ENCODE data around the gene SCAPER.

DNA sequence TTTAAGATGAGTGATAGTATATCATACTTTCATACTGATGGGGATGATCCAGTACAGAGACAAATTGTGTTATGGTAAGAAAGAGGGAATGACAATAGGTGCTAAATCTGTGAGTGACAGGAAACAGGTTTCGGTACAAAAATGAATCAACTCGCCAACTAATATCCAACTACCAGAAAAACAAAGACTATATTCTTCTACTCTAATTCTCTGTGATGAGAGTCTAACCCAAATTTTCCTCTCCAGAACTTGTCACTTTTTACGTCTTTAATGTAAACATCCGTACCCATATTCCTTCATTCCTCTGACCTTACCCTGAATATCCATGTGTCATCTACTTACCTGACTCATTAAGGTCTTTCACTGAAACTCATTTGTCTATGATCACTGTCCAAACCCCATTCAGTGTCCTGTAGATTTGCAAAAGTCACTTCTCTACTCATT lies 39.6 kb downstream of the SCAPER start:
- TF ChIP-seq, protein P1, sequence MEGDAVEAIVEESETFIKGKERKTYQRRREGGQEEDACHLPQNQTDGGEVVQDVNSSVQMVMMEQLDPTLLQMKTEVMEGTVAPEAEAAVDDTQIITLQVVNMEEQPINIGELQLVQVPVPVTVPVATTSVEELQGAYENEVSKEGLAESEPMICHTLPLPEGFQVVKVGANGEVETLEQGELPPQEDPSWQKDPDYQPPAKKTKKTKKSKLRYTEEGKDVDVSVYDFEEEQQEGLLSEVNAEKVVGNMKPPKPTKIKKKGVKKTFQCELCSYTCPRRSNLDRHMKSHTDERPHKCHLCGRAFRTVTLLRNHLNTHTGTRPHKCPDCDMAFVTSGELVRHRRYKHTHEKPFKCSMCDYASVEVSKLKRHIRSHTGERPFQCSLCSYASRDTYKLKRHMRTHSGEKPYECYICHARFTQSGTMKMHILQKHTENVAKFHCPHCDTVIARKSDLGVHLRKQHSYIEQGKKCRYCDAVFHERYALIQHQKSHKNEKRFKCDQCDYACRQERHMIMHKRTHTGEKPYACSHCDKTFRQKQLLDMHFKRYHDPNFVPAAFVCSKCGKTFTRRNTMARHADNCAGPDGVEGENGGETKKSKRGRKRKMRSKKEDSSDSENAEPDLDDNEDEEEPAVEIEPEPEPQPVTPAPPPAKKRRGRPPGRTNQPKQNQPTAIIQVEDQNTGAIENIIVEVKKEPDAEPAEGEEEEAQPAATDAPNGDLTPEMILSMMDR (IDR thresholded peaks at IDR 0.05; ENCODE audit: poor library complexity, severe bottlenecking) = no peak
- TF ChIP-seq RAD21 (conservative IDR thresholded peaks at IDR 0.05) = no peak
- TF ChIP-seq EZH2 (IDR thresholded peaks at IDR 0.05; ENCODE audit: borderline replicate concordance, insufficient read depth, low read length, poor library complexity, severe bottlenecking) = no peak
- TF ChIP-seq POLR2AphosphoS5 (IDR thresholded peaks at IDR 0.05) = no peak
- no peak for TF ChIP-seq MXI1 (conservative IDR thresholded peaks at IDR 0.05; ENCODE audit: poor library complexity, severe bottlenecking)
- TF ChIP-seq EP300 (conservative IDR thresholded peaks at IDR 0.05; ENCODE audit: poor library complexity, severe bottlenecking) = no peak
- TF ChIP-seq, protein P2, sequence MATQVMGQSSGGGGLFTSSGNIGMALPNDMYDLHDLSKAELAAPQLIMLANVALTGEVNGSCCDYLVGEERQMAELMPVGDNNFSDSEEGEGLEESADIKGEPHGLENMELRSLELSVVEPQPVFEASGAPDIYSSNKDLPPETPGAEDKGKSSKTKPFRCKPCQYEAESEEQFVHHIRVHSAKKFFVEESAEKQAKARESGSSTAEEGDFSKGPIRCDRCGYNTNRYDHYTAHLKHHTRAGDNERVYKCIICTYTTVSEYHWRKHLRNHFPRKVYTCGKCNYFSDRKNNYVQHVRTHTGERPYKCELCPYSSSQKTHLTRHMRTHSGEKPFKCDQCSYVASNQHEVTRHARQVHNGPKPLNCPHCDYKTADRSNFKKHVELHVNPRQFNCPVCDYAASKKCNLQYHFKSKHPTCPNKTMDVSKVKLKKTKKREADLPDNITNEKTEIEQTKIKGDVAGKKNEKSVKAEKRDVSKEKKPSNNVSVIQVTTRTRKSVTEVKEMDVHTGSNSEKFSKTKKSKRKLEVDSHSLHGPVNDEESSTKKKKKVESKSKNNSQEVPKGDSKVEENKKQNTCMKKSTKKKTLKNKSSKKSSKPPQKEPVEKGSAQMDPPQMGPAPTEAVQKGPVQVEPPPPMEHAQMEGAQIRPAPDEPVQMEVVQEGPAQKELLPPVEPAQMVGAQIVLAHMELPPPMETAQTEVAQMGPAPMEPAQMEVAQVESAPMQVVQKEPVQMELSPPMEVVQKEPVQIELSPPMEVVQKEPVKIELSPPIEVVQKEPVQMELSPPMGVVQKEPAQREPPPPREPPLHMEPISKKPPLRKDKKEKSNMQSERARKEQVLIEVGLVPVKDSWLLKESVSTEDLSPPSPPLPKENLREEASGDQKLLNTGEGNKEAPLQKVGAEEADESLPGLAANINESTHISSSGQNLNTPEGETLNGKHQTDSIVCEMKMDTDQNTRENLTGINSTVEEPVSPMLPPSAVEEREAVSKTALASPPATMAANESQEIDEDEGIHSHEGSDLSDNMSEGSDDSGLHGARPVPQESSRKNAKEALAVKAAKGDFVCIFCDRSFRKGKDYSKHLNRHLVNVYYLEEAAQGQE (IDR thresholded peaks at IDR 0.05; ENCODE audit: borderline replicate concordance) = no peak
